ENCODE measurements around the gene KLK7.

KLK7 gene

DNA sequence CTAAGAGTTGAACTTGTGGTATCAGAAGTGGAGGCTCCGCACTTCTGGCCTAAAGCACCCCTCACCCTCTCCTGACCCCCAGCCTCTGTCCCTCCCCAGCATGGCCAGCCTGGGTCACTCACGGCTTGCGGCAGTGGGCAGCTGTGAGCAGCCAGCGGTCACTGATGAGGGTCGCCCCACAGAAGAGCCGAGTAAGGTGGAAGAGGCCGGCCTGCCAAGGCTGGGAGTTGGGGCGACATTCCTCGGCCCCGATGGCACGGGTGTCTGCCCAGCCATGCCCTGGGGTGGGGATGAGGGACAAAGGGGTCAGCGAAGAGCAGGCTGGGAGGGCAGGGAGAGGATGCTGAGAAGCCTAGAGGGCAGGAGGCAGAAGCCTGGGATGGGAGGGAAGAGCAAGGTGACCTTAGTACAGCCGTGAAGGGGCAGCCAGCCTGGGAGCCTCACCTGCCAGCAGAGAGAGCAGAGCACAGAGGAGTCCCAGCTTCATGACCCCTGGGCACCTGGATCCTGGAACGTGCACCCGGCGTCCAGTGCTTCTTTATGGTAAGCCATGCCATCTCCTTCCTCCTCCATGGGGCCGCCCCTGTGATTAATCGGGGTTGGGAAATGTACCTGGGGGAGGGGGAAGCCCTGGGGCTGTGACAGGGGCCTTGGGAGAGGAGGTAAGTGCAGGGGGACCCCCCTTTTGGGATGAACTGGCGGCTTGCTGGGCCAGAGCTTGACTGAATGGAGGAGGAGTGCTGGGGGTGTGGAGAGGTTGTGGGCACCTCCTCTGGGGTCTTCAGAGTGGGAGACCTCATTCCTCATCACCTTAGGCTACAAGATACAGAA lies 25.6 kb upstream of the KLK7 start:
- no peak overlapping the region for H3K27ac ChIP-seq (ENCODE audit: low read length)
- no peak overlapping the region for H3K4me3 ChIP-seq (ENCODE audit: low read depth in 1 of 2, low read length in 2 of 2)
- H3K36me3 ChIP-seq (ENCODE audit: control insufficient read depth in 1 of 2, insufficient read depth in 2 of 2, low read length in 2 of 2): no peaks in the 10 kb centered on the region
- H3K9me3 ChIP-seq (ENCODE audit: control insufficient read depth in 1 of 2, low read length in 2 of 2): no peaks in the 10 kb centered on the region
- peaks cover under 1% of the 10 kb centered on the region for H3K27me3 ChIP-seq (ENCODE audit: low read depth, low read length)
- no peaks in the 10 kb centered on the region for H3K4me1 ChIP-seq (ENCODE audit: control insufficient read depth in 1 of 2, insufficient read depth in 2 of 2, low read length in 2 of 2)

DNA sequence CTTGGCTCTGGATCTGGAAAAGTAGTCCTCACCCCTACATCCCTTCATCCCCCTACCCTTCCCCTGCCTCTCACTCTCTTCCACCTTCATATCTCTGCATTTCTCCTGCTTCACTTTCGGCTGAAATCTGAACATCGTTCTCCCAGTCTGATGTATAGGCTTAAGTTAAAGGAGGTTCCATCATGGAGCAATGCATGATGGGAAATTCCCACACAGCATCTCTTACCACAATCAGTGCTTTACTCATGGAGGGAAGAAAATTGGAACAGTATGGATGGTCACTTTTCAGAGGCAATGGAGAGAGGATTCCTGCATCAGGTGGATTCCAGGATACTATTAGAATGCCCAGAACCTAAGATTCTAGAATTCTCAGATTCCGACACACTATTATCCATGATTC lies 23.8 kb upstream of the KLK7 start:
- Histone ChIP-seq H3K27ac (ENCODE audit: low read length) (no peak overlapping the region), H3K27me3 (ENCODE audit: low read depth, low read length) (no peaks in the 10 kb centered on the region), H3K9me3 (ENCODE audit: control insufficient read depth in 1 of 2, low read length in 2 of 2) (no peaks in the 10 kb centered on the region), H3K4me1 (ENCODE audit: control insufficient read depth in 1 of 2, insufficient read depth in 2 of 2, low read length in 2 of 2) (no peaks in the 10 kb centered on the region), H3K4me3 (ENCODE audit: low read depth in 1 of 2, low read length in 2 of 2) (no peak overlapping the region), H3K36me3 (ENCODE audit: control insufficient read depth in 1 of 2, insufficient read depth in 2 of 2, low read length in 2 of 2) (no peaks in the 10 kb centered on the region)

- Histone ChIP-seq H3K4me3 (ENCODE audit: low read depth in 1 of 2, low read length in 2 of 2) (no peak overlapping the region), H3K4me1 (ENCODE audit: control insufficient read depth in 1 of 2, insufficient read depth in 2 of 2, low read length in 2 of 2) (no peaks in the 10 kb centered on the region), H3K27ac (ENCODE audit: low read length) (no peak overlapping the region), H3K36me3 (ENCODE audit: control insufficient read depth in 1 of 2, insufficient read depth in 2 of 2, low read length in 2 of 2) (no peaks in the 10 kb centered on the region), H3K9me3 (ENCODE audit: control insufficient read depth in 1 of 2, low read length in 2 of 2) (no peaks in the 10 kb centered on the region), H3K27me3 (ENCODE audit: low read depth, low read length) (peaks cover 3% of the 10 kb centered on the region)
These were observed 22.7 kb upstream of the KLK7 start for GRCh38 chr19:51006406-51006805.

GRCh38 chr19:51005248-51005647 lies 21.5 kb upstream of the KLK7 start:
- peaks cover 7% of the 10 kb centered on the region for H3K27me3 ChIP-seq (ENCODE audit: low read depth, low read length)

GRCh38 chr19:51003316-51003715 lies 19.6 kb upstream of the KLK7 start:
- no peaks in the 10 kb centered on the region for H3K9me3 ChIP-seq (ENCODE audit: control insufficient read depth in 1 of 2, low read length in 2 of 2)
- no peaks in the 10 kb centered on the region for H3K36me3 ChIP-seq (ENCODE audit: control insufficient read depth in 1 of 2, insufficient read depth in 2 of 2, low read length in 2 of 2)
- peaks cover 7% of the 10 kb centered on the region for H3K27me3 ChIP-seq (ENCODE audit: low read depth, low read length)
- H3K4me1 ChIP-seq (ENCODE audit: control insufficient read depth in 1 of 2, insufficient read depth in 2 of 2, low read length in 2 of 2): no peaks in the 10 kb centered on the region
- no peak overlapping the region for H3K4me3 ChIP-seq (ENCODE audit: low read depth in 1 of 2, low read length in 2 of 2)
- no peak overlapping the region for H3K27ac ChIP-seq (ENCODE audit: low read length)

More at GRCh38 chr19:51005248-51005647, 21.5 kb upstream of the KLK7 start:
- H3K36me3 ChIP-seq (ENCODE audit: control insufficient read depth in 1 of 2, insufficient read depth in 2 of 2, low read length in 2 of 2): no peaks in the 10 kb centered on the region
- no peak overlapping the region for H3K4me3 ChIP-seq (ENCODE audit: low read depth in 1 of 2, low read length in 2 of 2)
- H3K27ac ChIP-seq (ENCODE audit: low read length): no peak overlapping the region
- no peaks in the 10 kb centered on the region for H3K9me3 ChIP-seq (ENCODE audit: control insufficient read depth in 1 of 2, low read length in 2 of 2)
- H3K4me1 ChIP-seq (ENCODE audit: control insufficient read depth in 1 of 2, insufficient read depth in 2 of 2, low read length in 2 of 2): no peaks in the 10 kb centered on the region

GRCh38 chr19:51002542-51003311 lies 19.0 kb upstream of the KLK7 start:
- H3K9me3 ChIP-seq (ENCODE audit: control insufficient read depth in 1 of 2, low read length in 2 of 2): no peaks in the 10 kb centered on the region
- H3K27ac ChIP-seq (ENCODE audit: low read length): no peak overlapping the region
- H3K27me3 ChIP-seq (ENCODE audit: low read depth, low read length): peaks cover 7% of the 10 kb centered on the region

GRCh38 chr19:51002089-51002532 lies 18.4 kb upstream of the KLK7 start:
- Histone ChIP-seq H3K9me3 (ENCODE audit: control insufficient read depth in 1 of 2, low read length in 2 of 2) (no peaks in the 10 kb centered on the region), H3K27me3 (ENCODE audit: low read depth, low read length) (peaks cover 7% of the 10 kb centered on the region)

More at GRCh38 chr19:51002542-51003311, 19.0 kb upstream of the KLK7 start:
- no peaks in the 10 kb centered on the region for H3K4me1 ChIP-seq (ENCODE audit: control insufficient read depth in 1 of 2, insufficient read depth in 2 of 2, low read length in 2 of 2)
- H3K36me3 ChIP-seq (ENCODE audit: control insufficient read depth in 1 of 2, insufficient read depth in 2 of 2, low read length in 2 of 2): no peaks in the 10 kb centered on the region
- no peak overlapping the region for H3K4me3 ChIP-seq (ENCODE audit: low read depth in 1 of 2, low read length in 2 of 2)

DNA sequence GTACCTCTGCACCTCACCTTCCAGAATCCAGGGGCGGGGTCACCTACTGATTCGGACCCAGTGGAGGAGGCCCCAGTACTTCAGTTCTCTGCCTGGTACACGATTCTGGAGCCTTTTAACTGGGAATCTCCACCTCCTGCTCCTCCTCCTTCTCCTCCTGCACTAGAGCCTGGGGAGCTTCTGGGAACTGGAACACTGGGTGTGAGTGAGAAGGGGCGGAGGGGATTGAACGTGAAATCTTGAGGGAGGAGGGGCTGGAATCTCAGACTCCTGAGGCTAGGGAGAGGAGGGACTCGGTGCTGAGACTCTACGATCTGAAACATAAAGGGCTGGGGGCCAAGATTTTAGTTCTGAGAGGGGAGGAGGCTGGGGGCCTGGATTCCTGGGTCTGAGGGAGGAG lies 17.8 kb upstream of the KLK7 start, which contains the start of gene KLK8:
TSS of gene KLK8 (minus strand) at position 90 of the 400 bp plus-strand sequence. CDS start 437 bp downstream, outside the sequence.
- H3K4me1 ChIP-seq (ENCODE audit: control insufficient read depth in 1 of 2, insufficient read depth in 2 of 2, low read length in 2 of 2): no peaks in the 10 kb centered on the region
- H3K27ac ChIP-seq (ENCODE audit: low read length): no peak within 1 kb of the TSS
- H3K4me3 ChIP-seq (ENCODE audit: low read depth in 1 of 2, low read length in 2 of 2): no peak within 1 kb of the TSS
- peaks cover 7% of the 10 kb centered on the region for H3K27me3 ChIP-seq (ENCODE audit: low read depth, low read length)
- H3K9me3 ChIP-seq (ENCODE audit: control insufficient read depth in 1 of 2, low read length in 2 of 2): no peaks in the 10 kb centered on the region
- H3K36me3 ChIP-seq (ENCODE audit: control insufficient read depth in 1 of 2, insufficient read depth in 2 of 2, low read length in 2 of 2): no peaks in the 10 kb centered on the region

More at GRCh38 chr19:51002089-51002532, 18.4 kb upstream of the KLK7 start:
- no peak overlapping the region for H3K4me3 ChIP-seq (ENCODE audit: low read depth in 1 of 2, low read length in 2 of 2)
- H3K27ac ChIP-seq (ENCODE audit: low read length): no peak overlapping the region
- H3K4me1 ChIP-seq (ENCODE audit: control insufficient read depth in 1 of 2, insufficient read depth in 2 of 2, low read length in 2 of 2): no peaks in the 10 kb centered on the region
- no peaks in the 10 kb centered on the region for H3K36me3 ChIP-seq (ENCODE audit: control insufficient read depth in 1 of 2, insufficient read depth in 2 of 2, low read length in 2 of 2)

- H3K27ac ChIP-seq (ENCODE audit: low read length): no peak overlapping the region
- peaks cover 7% of the 10 kb centered on the region for H3K27me3 ChIP-seq (ENCODE audit: low read depth, low read length)
- H3K4me1 ChIP-seq (ENCODE audit: control insufficient read depth in 1 of 2, insufficient read depth in 2 of 2, low read length in 2 of 2): no peaks in the 10 kb centered on the region
- H3K36me3 ChIP-seq (ENCODE audit: control insufficient read depth in 1 of 2, insufficient read depth in 2 of 2, low read length in 2 of 2): no peaks in the 10 kb centered on the region
- H3K4me3 ChIP-seq (ENCODE audit: low read depth in 1 of 2, low read length in 2 of 2): no peak overlapping the region
- no peaks in the 10 kb centered on the region for H3K9me3 ChIP-seq (ENCODE audit: control insufficient read depth in 1 of 2, low read length in 2 of 2)
These were observed 17.3 kb upstream of the KLK7 start for GRCh38 chr19:51000981-51001380.

DNA sequence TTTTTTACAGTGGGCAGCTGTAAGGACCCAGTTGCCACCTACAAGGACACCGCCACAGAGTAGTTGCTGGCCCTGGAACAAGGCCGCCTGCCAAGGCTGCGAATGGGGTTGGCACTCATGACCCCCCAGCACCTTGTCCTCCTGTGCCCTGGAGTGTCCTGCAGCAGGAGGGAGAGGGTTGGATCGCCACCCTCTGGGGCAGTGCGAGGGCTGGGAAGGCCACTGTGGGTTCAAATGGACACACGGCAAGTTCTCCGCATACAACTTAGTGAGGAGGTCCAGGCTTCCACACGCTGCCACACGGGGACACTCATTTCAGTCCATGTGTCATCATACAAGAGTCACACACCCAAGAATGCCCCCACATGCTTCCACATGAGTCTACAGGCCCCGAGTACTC lies 16.7 kb upstream of the KLK7 start:
- H3K4me3 ChIP-seq (ENCODE audit: low read depth in 1 of 2, low read length in 2 of 2): no peak overlapping the region
- H3K36me3 ChIP-seq (ENCODE audit: control insufficient read depth in 1 of 2, insufficient read depth in 2 of 2, low read length in 2 of 2): no peaks in the 10 kb centered on the region
- peaks cover 7% of the 10 kb centered on the region for H3K27me3 ChIP-seq (ENCODE audit: low read depth, low read length)
- no peaks in the 10 kb centered on the region for H3K4me1 ChIP-seq (ENCODE audit: control insufficient read depth in 1 of 2, insufficient read depth in 2 of 2, low read length in 2 of 2)
- H3K9me3 ChIP-seq (ENCODE audit: control insufficient read depth in 1 of 2, low read length in 2 of 2): no peaks in the 10 kb centered on the region
- no peak overlapping the region for H3K27ac ChIP-seq (ENCODE audit: low read length)

GRCh38 chr19:50998686-50999085 lies 15.0 kb upstream of the KLK7 start:
- no peak overlapping the region for H3K4me3 ChIP-seq (ENCODE audit: low read depth in 1 of 2, low read length in 2 of 2)
- peaks cover 7% of the 10 kb centered on the region for H3K27me3 ChIP-seq (ENCODE audit: low read depth, low read length)
- no peaks in the 10 kb centered on the region for H3K36me3 ChIP-seq (ENCODE audit: control insufficient read depth in 1 of 2, insufficient read depth in 2 of 2, low read length in 2 of 2)
- H3K27ac ChIP-seq (ENCODE audit: low read length): no peak overlapping the region
- H3K4me1 ChIP-seq (ENCODE audit: control insufficient read depth in 1 of 2, insufficient read depth in 2 of 2, low read length in 2 of 2): no peaks in the 10 kb centered on the region
- H3K9me3 ChIP-seq (ENCODE audit: control insufficient read depth in 1 of 2, low read length in 2 of 2): no peaks in the 10 kb centered on the region

Measured in muscle layer of duodenum (tissue), 2 donors.